GM19463 (cell line): Measurements from ENCODE around the gene RFTN1.
A peak's percentile ranks its signal among the peaks of the same experiment; 100 is the strongest.

ENCODE experiments used
- ATAC-seq: cut with Tn5 transposase; IDR thresholded peaks from one replicate; pipeline ENCODE4 v1.9.1; 2021; ENCODE audit warnings: mild to moderate bottlenecking, moderate library complexity; ENCODE audit not compliant: unreplicated experiment

Gene RFTN1

DNA sequence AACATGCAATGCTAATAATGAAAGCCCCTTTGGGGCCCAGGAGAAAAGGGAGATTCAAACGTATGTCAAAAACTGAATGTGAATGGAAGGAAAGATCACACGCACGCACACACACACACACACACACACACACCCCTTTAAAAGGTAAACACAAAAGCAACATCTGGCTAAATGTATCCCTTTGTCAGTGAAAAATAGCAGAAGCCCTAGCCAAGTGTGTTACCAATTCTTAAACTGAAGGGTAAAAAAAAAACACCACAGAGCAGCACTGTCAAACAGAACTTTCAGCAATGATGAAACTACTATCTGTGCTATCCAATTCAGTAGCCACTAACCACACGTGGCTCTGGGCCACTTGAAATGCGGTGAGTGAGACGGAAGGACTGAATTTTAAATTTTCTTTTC is 4.9 kb downstream of the RFTN1 start:
- no peak for ATAC-seq

DNA sequence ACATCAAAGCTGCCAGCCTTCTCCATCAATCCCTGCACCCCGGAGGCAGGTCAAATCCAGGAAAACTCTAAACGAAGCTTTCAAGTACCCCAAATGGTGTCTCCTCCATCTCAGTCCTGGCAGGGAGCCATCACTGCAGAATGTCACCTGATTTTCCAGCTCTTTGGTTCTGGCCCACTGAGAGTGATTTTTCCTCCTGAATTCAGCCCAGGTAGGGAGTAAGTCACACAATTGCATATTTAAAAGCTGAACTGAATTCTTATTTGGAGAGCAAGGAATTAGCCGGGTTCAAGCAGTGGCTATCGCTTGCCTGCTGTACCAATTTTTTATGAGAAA is 5.3 kb downstream of the RFTN1 start:
- ATAC-seq, result no peak

DNA sequence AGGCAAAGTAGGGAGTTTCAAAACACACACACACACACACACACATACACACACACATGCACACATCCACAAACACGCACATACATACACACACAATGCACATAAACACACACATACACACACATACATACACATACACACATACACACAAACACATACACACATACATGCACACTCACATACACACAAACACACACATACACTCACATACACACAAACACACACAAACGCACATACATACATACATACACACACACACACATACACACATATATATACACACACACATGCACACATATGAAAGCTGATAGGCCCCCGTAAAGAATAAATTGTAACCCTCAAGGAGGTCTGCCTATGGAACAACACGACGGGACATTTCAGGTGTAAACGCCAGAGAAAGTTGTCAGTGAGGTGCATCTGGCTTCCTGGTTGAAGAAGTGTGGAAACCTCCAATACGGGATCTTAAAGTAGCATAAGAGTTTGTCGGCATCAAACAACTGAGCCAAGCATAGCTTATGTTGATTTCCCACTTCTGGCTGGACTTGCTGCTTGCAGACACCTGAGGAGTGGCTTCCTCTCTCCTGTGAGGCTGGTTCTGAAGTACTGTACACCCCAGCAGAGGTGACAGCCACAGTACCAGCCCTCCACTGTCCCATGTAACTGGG is 5.8 kb downstream of the RFTN1 start:
- ATAC-seq, result no peak

DNA sequence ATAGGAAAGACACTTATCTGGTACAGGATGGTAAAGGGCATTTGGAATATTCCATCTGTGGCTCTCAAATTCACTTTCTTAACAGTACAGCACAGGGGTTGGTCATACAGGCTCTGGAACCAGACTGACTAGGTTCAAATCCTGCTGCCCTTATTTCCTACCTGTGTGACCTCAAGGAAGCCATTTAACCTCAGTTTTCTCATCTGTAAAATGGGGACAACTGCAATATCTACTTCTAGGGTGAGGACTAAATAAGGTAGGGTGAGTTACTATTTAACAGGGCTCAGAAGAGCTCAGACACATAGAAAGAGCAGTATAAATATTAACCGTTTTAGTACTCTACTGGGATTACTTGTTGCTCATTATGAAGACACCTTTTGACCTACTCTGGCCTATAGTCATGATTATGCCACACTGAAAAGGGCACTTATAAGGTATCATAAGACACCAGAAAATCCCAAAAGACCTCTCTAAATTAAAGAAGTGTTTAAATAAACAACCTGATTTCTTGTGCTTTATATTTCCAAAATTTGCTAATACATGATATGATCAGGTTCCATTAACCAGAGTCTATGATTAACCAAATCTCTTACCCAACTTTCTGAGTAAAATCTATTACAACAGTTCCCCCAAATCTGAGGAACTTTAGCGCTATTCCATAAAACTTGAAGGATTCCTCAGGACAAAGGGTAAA is 6.5 kb downstream of the RFTN1 start:
- ATAC-seq, result peak; percentile 6

DNA sequence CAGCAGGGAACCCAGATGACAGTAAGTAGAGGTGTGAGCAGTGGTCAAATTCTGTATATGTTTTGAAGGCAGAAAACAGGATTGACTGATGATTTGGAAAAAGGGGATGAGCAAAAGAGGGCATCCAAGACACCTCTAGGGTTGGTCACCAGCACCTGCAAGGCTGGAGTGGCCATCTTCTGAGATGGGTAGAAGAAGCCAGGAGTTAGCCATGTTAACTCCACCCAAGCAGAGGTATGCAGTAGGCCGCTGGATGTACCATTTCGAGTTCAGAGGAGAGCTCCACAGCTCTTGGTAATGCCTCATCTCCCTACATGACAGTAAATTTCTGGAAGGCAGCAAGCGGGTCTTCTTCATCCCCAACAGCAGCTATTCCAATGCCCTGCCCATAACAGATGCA is 7.0 kb downstream of the RFTN1 start:
- ATAC-seq, result no peak

DNA sequence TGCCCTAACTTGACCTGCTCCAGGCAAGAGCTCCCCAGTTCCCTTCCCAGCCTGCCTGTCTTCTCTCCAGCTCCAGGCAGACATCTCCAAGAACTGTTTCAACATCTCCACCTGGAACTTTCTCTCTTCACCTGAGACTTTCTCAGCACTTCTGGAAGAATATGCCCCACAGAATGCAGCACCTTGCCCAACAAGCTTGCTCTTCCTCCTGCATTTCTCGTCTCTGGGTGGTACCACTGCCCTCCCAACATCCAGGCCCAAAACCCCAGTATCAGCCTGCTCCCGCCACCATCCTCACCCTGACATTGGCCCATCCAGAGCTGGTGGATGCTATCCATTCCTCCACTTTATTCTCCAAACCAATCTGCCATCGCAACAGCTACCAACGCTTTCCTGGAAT is 8.8 kb downstream of the RFTN1 start:
- ATAC-seq, result no peak

DNA sequence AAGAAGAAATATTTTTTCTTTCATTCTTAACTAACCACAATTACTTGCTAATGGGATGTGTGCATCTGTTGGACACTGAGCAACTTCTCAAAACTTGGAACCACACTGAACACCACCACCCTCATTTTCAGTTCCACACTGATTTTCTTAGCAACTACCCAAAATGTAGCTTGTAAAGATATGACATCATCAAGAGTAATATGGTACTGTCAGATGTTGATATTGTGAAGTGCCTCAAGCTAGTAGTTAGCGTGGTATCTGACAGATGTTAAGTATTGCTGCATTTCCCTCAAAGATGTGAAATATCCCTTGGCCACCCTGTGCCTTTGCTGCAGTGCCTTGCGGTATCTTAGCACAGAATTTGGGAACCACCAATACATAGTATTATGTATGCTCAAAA is 9.3 kb downstream of the RFTN1 start:
- ATAC-seq, result peak; percentile 77

DNA sequence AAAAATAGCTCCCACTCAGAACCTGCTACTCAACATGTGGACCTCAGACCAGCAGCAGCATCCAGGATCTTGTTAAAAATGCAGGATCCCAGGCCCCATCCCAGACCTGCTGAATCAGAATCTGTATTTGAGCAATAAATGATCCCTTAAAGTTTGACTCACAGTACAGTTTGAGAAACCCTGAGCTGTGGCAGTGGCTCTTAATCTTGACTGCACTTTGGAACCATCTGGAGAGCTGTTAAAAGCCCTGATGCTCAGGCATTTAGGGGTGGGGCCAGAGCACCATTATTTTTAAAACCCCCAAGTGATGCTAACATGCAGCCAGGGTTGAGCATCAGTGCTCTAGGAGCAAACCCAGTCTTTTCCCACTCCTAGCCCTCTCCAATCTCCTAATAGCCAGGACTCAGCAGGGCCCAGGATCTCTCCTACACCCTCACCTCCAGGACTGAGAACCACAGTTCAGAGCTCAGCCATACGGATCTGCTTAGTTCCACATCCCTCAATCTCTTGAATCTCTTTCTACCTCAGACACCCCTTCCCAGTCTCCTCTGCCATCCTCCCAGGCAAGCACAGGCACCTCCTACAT is 10.2 kb downstream of the RFTN1 start:
- ATAC-seq, result no peak

DNA sequence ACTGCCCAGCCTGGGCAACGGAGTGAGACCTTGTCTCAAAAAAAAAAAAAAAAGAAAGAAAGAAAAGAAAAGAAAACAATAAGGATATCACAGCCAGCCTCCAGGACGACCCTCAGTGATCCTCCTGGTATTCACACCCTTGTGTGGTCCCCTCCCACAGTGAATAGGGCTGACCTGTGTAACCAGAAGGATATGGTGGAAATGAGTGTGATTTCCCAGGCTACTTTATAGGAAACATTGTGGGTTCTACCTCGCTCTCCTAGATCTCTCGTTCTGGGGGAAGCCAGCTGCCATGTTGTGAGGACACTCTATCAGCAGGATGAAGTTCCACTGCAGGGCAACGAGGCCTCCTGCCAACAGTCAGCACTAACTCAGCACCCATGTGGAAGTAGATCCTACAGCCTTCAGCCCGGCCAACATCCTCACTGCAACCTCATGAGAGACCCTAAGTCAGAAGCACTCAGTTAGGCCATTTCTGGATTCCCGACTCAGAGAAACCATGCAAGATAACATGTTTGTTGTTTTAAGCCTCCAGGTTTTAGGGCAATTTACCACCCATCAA is 11.1 kb downstream of the RFTN1 start:
- ATAC-seq, result no peak

DNA sequence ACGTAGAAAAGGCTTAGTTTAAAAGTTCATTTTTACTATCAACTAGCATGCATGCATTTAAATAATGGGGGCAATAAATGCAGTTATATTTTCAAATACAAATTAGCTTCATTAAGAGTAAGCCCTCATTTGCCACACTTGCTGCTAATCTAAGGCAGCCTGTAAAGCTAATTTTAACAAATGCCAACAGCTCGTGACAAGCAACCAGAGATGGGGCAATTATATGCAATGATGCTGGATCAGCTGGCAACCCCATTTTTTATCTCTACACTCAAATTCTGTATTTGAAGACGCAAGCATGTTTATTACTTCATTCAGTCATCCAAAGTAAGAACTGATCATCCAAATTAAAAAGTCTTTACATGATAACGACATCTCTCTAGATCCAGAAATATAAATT is 12.1 kb downstream of the RFTN1 start:
- no peak for ATAC-seq

DNA sequence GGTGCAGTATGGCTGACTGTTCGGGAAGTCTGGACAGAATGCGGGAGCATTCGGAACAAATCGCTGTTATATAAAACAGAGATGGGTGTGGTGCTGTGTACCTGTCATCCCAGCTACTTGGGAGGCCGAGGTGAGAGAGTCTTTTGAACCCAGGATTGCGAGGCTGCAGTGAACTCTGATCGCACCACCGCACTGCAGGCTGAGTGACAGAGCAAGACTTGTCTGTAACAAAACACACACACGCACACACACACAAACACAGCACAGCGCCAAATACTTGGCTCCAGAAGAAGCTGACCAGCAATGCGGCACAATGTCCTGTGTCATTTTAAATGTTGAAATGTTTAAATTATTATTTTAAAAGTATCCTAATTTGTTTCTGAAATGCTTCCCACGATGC is 12.6 kb downstream of the RFTN1 start:
- ATAC-seq, result no peak

DNA sequence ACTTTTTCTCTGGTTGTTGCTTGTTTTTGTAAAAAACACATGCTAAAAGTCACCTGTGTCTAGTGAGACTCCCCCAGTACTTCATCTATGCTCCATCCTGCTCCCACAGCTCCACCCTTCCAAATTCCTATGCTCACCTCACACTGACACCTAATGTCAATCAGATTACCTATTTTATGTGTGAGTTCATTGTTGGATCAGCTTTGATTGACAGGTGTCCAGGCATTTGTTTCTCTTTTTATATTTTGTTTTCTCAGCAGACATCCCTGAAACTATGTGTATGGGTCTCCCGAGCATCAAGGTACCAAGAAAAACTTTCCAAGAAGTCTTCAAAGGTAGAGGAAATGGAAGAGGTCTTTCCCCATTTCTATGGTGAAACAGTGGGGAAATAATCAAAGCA is 13.4 kb downstream of the RFTN1 start:
- no peak for ATAC-seq

DNA sequence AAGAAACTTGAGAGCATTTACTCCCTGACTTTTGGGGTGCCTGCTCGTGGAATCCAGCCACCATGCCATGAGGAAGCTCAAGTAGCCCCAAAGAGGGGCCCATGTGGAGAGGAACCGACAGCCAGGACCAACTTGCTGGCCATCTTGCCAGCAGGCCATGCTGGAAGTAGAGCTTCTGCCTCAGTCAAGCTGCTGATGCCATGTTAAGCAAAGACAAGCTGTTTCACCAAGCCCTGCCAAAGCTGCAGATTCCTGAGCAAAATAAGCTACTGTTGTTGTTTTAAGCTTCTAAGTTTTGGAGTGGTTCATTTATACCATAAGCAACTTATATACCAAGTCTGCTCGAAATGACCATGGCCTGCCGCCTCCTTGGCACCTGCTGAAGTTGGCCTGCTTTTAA is 14.1 kb downstream of the RFTN1 start:
- ATAC-seq, result no peak

DNA sequence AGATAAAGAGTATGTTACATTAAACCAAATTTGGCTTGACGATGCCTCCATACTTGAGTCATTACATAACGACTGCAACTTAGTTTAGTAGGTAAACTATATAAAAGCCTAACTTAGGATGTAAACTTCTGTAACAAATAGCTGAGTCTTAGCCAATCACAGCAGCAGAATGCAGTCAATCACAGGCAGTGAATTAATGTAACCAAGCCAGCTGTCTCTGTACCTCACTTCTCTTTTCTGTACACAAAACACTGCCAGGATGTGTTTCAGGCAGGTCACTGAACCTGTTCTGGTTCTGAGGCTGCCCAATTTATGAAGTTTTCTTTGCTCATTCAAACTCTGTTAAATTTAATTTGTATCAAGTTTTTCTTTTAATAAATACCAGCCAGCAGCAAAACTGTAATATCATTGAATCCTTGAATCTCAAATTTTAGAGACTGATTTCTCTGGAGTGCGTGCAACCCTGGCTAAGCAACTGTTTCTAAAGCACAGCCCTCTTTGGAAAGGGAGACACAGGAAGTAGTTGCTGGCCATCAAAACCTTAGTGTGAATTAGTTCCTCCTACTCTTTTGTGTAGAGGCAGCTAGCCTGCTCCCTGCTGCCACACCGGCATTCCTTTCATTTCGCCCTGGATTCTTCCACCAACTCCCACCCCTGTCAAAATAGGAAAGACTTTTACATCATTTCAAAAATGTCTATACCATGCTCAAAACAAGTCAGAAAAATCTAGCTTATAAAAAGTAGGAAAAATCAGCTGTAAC is 15.2 kb downstream of the RFTN1 start:
- no peak for ATAC-seq

DNA sequence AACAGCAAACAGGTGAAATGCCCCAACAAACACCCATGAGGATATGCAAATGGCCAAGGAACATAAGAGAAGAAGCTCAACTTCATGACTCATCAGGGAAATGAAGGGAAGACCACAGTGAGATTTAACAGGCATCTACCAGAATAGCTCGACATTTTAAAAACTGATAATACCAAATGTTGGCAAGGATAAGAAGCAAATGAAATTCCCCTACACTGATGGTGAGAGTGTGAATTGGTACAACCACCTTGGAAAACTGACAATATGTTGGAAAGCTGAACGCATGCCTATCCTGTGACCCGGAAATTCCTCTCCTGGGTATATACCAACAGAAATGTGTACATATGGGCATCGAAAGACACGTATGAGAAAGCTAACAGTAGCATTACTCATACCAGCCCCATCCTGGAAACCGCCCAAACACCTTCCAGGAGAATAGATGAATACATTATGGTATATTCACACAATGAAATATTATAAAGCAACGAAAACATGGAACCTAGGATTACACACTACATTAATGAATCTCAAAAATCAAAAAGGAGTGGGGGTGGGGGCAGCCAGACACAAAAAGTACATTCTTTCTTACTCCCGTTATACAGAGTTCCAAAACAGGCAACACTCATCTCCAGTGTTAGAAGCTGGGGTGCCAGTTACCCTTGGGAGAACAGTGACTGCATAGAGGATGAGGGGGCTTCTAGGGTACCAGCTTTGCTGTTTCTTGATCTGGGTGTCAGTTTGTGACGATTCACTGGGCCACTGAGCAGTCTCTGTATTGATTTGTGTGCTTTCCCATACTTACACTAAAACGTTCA is 16.9 kb downstream of the RFTN1 start:
- ATAC-seq, result peak; percentile 78

DNA sequence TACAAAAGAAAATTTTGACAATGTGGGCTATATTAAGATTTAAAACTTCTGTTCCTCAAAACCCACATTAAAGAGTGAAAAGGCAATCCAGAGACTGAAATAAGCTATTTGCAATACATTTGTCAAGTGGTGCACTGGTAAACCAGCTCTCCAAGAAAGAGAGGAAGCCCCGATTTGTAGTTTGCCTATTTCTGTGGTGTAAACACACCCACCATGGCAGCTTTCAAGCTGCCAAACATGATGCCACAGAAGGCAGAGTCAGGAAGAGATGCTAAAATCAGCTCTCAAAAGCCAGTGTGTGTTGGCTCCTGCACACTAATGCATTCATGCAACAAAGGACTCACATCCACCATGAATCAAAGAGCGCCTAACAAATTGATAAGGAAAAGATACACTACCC is 17.5 kb downstream of the RFTN1 start:
- ATAC-seq, result peak; percentile 25

DNA sequence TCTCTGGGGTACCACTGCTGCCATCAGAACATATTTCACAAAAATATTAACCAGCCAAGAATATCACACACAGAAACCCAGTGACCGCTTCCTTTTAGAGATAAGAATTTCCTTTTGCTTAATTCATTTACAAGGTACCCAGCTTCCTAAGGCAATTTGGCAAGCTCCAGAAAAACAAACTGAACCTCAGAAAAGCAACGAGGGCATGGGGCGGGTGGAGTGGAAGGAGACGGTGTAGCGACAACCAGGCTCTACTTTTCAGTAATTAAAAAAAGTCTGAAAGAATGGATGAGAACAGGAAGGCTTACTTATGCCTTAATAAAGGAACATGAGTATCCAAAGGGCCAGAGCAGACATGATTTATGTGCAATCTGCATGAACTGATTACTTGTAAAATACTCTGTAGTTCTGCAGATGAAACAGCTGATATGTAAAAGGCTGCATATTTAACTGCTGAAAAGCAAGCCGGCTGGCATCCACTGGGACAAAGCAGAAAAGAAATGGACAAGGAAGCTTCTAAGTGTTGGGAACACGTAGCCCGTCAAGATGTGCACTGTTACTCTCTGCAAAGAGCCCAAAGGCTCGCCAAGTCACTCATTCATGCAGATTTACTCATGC is 18.6 kb downstream of the RFTN1 start:
- ATAC-seq, result no peak

DNA sequence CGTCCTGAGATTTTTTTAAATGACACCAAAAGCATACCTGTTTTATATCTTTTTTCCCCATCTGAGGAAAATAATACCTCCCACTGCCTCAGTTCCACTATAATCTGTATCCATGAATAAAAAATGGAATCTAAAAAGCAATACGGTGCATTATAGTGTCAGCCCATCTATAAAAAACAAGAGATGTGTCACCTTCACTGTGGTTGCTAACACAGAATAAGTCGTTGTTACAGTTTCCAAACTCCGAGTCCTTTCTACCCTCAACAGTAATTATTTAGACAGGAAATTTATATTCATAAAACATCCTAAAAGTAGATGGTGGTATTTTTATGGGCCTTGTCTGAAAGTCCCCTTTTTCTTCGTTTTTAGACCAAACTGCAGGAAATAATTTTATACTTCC is 19.4 kb downstream of the RFTN1 start:
- no peak for ATAC-seq

DNA sequence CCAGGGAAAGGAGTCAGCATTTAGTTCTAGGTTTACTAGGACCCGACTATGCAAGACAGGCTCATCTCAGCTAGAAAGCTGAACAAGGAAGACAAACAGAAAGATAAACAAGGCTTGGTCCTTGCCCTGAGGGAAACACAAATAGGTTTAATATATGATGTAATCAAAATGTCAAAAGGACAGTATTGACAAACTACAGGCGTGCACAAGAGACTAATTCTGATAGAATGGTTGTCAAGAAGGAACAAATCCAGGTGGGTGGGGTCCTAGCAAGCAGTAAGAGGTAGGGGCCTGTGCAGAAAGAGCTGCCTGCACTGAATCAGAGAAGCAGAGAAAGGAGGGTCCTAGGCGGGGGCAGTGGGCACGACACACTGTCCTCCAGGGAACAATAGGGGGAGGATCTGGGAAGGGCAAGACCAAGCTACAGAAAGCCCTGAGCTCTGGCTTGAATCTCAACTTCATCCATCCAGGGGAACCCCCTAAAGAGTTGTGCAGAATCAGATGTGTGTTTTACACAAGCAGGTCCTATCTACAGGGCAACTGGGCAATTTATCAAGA is 23.4 kb downstream of the RFTN1 start:
- ATAC-seq, result no peak
